ENCODE results near the gene KRTAP4-4.

DNA sequence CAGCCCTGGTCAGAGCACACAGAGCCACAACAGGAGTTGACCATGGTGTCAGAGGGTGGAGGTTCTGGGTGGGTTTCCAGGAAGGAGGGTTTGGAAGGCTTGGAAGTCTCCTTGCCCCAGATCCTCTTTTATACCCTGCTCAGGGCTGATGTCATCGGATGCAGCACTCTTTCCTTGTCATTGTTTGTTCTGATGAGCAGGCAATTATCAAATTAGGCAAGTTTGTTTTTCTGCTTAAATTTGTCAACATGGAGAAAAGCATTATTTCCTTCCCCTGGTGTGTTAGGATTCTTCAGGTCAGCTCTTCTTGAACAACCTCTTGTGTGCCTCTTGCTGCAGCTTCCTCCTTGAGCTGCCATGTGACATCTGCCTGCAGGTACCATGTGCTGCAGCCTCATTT is at the start of gene KRTAP4-4:
- TF ChIP-seq POLR2A (IDR thresholded peaks at IDR 0.05; ENCODE audit: low read depth, low read length) (no peak), TAF1 (IDR thresholded peaks at IDR 0.05; ENCODE audit: low read depth, low read length) (no peak), SPI1 (IDR thresholded peaks at IDR 0.05; ENCODE audit: low read depth, low read length) (no peak), POLR2AphosphoS5 (IDR thresholded peaks at IDR 0.05; ENCODE audit: low read depth, low read length) (no peak)

Measured in GM12891 (cell line).